ENCODE measurements around the gene SLAMF6. TPM values are rescaled to one million over a fixed set of nuclear protein-coding genes. Genes with fewer than 3 reads are reported as not detected.
"Not testable (repeated sequence)": the region's sequence is repeated elsewhere in the genome, so short reads cannot be mapped to it uniquely, and the experiment has no call there.

The SLAMF6 gene
- total and polyA plus RNA-seq, 2 donors: 0.53 to 1.1 TPM

GRCh38 chr1:160538985-160539651 is 16.1 kb upstream of the SLAMF6 start:
- 70% methylated on average over 5 of the region's 5 CpGs for WGBS
- no peaks in the 10 kb centered on the region for H3K4me1 ChIP-seq (ENCODE audit: insufficient read depth)

DNA sequence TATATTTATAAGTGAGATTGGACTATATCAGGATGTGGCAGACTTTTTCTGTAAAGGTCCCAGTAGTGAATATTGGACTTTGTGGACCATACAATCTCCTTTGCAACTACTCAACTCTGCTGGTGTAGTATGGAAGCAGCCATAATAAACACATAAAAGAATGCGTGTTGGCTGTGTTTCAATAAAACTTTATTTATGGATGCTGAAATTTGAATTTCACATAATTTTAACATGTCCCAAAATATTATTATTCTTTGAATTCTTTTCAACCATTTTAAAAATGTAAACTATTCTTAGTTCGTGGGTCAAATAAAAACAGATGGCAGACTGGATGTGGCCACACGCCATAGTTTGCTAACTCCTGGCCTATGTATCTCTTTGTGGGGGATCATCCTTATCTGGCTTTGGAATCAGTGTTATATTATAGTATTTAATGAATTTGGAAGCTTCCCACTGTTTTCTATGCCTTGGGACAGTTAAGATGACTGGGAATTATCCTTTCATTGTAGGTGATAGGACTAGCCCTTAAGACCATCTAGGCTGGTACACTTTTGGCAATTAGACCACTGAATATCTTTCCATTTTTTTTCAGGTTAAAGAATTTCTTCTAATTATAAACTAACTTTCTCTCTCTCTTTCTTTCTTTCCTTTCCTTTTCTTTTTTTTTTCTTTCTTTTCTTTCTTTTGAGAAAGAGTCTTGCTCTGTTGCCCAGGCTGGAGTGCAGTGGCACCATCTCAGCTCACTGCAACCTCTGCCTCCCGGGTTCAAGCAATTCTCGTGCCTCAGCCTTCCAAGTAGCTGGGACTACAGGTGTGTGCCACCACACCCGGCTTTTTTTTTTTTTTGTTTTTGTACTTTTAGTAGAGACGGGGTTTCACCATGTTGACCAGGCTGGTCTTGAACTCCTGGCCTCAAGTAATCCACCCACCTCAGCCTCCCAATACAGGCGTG is 14.9 kb upstream of the SLAMF6 start:
- no peak overlapping the region for H3K27ac ChIP-seq (ENCODE audit: low read depth)
- DNase-seq (ENCODE audit: extremely low spot score): no peak
- H3K4me1 ChIP-seq (ENCODE audit: insufficient read depth): no peaks in the 10 kb centered on the region
- no peak overlapping the region for H3K4me3 ChIP-seq (ENCODE audit: low read depth, low read length)
- H3K36me3 ChIP-seq (ENCODE audit: insufficient read depth): no peaks in the 10 kb centered on the region
- 91% methylated on average over 8 of the region's 8 CpGs for WGBS

More at GRCh38 chr1:160538985-160539651, 16.1 kb upstream of the SLAMF6 start:
- no peak overlapping the region for H3K27ac ChIP-seq (ENCODE audit: low read depth)
- DNase-seq (ENCODE audit: extremely low spot score): no peak
- no peak overlapping the region for H3K4me3 ChIP-seq (ENCODE audit: low read depth, low read length)
- H3K36me3 ChIP-seq (ENCODE audit: insufficient read depth): no peaks in the 10 kb centered on the region

GRCh38 chr1:160534823-160535605 is 12.0 kb upstream of the SLAMF6 start:
- H3K36me3 ChIP-seq (ENCODE audit: insufficient read depth): no peaks in the 10 kb centered on the region
- 80% methylated on average over 3 of the region's 3 CpGs for WGBS
- no peak for DNase-seq (ENCODE audit: extremely low spot score)
- no peaks in the 10 kb centered on the region for H3K4me1 ChIP-seq (ENCODE audit: insufficient read depth)
- no peak overlapping the region for H3K4me3 ChIP-seq (ENCODE audit: low read depth, low read length)
- no peak overlapping the region for H3K27ac ChIP-seq (ENCODE audit: low read depth)

GRCh38 chr1:160532557-160532813 is 9.4 kb upstream of the SLAMF6 start:
- not testable (repeated sequence) for H3K4me1 ChIP-seq (ENCODE audit: insufficient read depth); DNase-seq (ENCODE audit: extremely low spot score); H3K4me3 ChIP-seq (ENCODE audit: low read depth, low read length); H3K27ac ChIP-seq (ENCODE audit: low read depth); H3K36me3 ChIP-seq (ENCODE audit: insufficient read depth)
- WGBS: 87% methylated on average over 5 of the region's 5 CpGs

GRCh38 chr1:160531809-160532556 is 8.9 kb upstream of the SLAMF6 start:
- not testable (repeated sequence) for H3K4me1 ChIP-seq (ENCODE audit: insufficient read depth); H3K4me3 ChIP-seq (ENCODE audit: low read depth, low read length); H3K27ac ChIP-seq (ENCODE audit: low read depth); H3K36me3 ChIP-seq (ENCODE audit: insufficient read depth); DNase-seq (ENCODE audit: extremely low spot score)
- WGBS: 92% methylated on average over 29 of the region's 29 CpGs

DNA sequence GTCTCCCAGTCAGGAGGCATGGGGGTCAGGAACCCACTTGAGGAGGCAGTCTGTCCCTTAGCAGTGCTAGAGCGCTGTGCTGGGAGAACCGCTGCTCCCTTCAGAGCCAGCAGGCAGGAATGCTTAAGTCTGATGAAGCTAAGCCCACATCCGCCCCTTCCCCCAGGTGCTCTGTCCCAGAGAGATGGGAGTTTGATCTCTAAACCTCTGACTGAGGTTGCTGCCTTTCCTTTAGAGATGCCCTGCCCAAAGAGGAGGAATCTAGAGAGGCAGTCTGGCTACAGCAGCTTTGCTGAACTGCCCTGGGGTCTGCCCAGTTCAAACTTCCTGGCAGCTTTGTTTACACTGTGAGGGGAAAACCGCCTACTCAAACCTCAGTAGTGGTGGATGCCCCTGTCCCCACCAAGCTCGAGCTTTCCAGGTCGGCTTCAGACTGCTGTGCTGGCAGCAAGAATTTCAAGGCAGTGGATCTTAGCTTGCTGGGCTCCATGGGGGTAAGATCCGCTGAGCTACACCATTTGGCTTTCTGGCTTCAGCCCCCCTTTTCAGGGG is 6.4 kb upstream of the SLAMF6 start:
- H3K4me1 ChIP-seq (ENCODE audit: insufficient read depth); H3K36me3 ChIP-seq (ENCODE audit: insufficient read depth); DNase-seq (ENCODE audit: extremely low spot score); H3K4me3 ChIP-seq (ENCODE audit: low read depth, low read length); H3K27ac ChIP-seq (ENCODE audit: low read depth): not testable (repeated sequence)
- 67% methylated on average over 7 of the region's 7 CpGs for WGBS

DNA sequence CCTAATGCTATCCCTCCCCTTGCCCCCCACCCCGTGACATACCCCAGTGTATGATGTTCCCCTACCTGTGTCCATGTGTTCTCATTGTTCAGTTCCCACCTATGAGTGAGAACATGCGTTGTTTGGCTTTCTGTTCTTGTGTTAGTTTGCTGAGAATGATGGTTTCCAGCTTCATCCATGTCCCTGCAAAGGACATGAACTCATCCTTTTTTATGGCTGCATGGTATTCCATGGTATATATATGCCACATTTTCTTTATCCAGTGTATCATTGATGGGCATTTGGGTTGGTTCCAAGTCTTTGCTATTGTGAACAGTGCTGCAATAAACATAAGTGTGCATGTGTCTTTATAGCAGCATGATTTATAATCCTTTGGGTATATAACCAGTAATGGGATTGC is 734 bp upstream of the SLAMF6 start:
- WGBS: 82% methylated on average over 2 of the region's 2 CpGs
- H3K27ac ChIP-seq (ENCODE audit: low read depth); DNase-seq (ENCODE audit: extremely low spot score); H3K4me3 ChIP-seq (ENCODE audit: low read depth, low read length); H3K4me1 ChIP-seq (ENCODE audit: insufficient read depth); H3K36me3 ChIP-seq (ENCODE audit: insufficient read depth): not testable (repeated sequence)

DNA sequence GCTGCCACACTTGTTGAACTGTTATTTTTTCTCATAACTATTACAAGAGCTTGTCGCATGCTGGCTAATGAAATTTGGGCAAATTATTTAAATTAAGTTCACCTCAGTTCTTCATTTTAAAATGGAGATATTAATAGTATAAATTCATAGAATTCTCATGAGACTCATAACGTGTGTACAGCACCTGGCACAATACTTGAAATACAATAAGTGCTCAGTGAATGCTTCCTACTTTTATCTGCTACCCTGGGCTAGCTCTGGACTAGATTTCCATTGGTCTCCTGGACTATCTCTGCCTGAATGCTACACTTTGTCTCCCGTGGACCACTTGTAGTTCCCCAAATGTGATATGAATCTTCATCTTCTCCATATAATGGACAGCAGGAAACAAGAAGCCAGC is 919 bp downstream of the SLAMF6 start:
- 60% methylated on average over 3 of the region's 3 CpGs for WGBS
- H3K4me3 ChIP-seq (ENCODE audit: low read depth, low read length): peak overlapping the region; percentile 21

GRCh38 chr1:160521554-160521953 is 1.5 kb downstream of the SLAMF6 start:
- 73% methylated on average over 2 of the region's 2 CpGs for WGBS
- Histone ChIP-seq H3K4me3 (ENCODE audit: low read depth, low read length) (peak overlapping the region; percentile 21), H3K27ac (ENCODE audit: low read depth) (no peak overlapping the region), H3K4me1 (ENCODE audit: insufficient read depth) (no peaks in the 10 kb centered on the region), H3K36me3 (ENCODE audit: insufficient read depth) (no peaks in the 10 kb centered on the region)
- no peak for DNase-seq (ENCODE audit: extremely low spot score)

More for the DNA sequence above, 919 bp downstream of the SLAMF6 start:
- no peaks in the 10 kb centered on the region for H3K4me1 ChIP-seq (ENCODE audit: insufficient read depth)
- no peak overlapping the region for H3K27ac ChIP-seq (ENCODE audit: low read depth)
- DNase-seq (ENCODE audit: extremely low spot score): no peak
- H3K36me3 ChIP-seq (ENCODE audit: insufficient read depth): no peaks in the 10 kb centered on the region

- H3K4me1 ChIP-seq (ENCODE audit: insufficient read depth): no peaks in the 10 kb centered on the region
- DNase-seq (ENCODE audit: extremely low spot score): no peak
- WGBS: 49% methylated on average over 3 of the region's 3 CpGs
- H3K36me3 ChIP-seq (ENCODE audit: insufficient read depth): no peaks in the 10 kb centered on the region
- peak overlapping the region; percentile 2 for H3K4me3 ChIP-seq (ENCODE audit: low read depth, low read length)
- no peak overlapping the region for H3K27ac ChIP-seq (ENCODE audit: low read depth)
Measured at GRCh38 chr1:160520999-160521398, 2.1 kb downstream of the SLAMF6 start.

DNA sequence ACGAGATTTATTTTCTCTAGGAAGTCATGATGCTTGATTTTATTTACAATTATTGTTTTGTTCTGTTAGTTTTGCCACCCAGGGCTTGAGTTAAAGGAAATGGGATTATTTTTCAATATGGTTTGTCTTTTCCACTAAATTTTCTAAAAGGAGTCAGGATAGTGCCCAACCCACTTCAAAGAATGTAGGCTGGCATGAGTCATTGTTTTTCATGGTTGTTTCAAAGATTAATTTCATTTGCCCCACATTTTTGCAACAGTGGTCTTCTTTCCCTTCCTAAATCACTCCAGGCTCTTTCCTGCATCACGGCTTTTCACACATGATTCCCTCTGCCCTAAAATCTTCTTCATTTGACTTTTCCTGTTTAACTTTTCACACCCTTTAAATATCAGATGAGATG is 2.5 kb downstream of the SLAMF6 start:
- 30% methylated on average over 2 of the region's 2 CpGs for WGBS
- Histone ChIP-seq H3K36me3 (ENCODE audit: insufficient read depth) (no peaks in the 10 kb centered on the region), H3K4me3 (ENCODE audit: low read depth, low read length) (peak overlapping the region; percentile 2), H3K4me1 (ENCODE audit: insufficient read depth) (no peaks in the 10 kb centered on the region), H3K27ac (ENCODE audit: low read depth) (peak overlapping the region; percentile 52)
- DNase-seq (ENCODE audit: extremely low spot score): no peak

DNA sequence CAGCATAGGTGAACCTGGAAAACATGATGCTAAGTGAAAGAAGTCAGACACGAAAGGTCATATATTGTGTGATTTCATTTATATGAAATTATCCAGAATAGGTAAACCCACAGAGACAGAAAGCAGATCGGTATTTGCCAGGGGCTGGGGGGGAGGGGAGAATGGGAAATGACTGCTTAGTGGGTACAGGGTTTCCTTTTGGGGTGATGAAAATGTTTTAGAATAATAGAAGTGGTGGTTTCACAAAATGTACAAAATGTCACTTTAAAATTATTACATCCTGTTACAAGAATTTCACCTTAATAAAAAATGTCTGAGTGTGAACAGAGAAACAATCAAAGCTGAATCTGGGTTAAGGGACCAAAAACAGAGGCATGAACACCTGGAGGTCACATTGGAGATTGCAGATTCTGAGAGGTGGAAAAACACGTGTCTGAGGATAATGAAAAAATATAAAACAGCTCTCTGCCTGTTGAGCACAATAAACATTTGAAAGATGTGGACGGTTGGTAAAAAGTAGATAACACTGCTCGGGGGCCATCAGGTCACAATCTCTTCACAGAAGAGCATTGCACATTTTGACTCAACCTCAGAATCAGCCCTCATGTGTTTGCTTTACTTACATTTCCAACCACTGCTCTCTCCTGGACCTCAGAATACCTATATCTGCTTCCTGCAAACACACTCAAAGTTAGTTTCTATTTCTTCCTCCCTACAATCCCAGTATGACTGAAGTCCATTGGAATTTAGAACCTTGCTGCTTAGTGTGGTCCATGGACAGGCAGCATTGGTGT is 3.2 kb downstream of the SLAMF6 start:
- no peak overlapping the region for H3K27ac ChIP-seq (ENCODE audit: low read depth)
- WGBS: 38% methylated on average over 5 of the region's 5 CpGs
- H3K4me1 ChIP-seq (ENCODE audit: insufficient read depth): no peaks in the 10 kb centered on the region
- no peak overlapping the region for H3K4me3 ChIP-seq (ENCODE audit: low read depth, low read length)
- H3K36me3 ChIP-seq (ENCODE audit: insufficient read depth): no peaks in the 10 kb centered on the region
- no peak for DNase-seq (ENCODE audit: extremely low spot score)

All from urinary bladder (tissue), 4 donors.